MM.1S (cell line): ENCODE data around the gene CACNA1C.

Source experiments
- DNase-seq: peaks from one replicate; pipeline ENCODE4 v3.0.0-alpha.2; 2015
- H2AFZ ChIP-seq: fragments of 300-600 bp; sonication (generic); 2 replicates; pipeline ENCODE4 v1.6.0; 2016; ENCODE audit warnings: antibody characterized with exemption, low read length
- H3F3A ChIP-seq: fragments of 300-600 bp; sonication (generic); 2 replicates; pipeline ENCODE4 v1.6.1; 2016; ENCODE audit warnings: mild to moderate bottlenecking, antibody characterized with exemption, low read length, moderate library complexity, mixed read lengths; ENCODE audit not compliant: insufficient read depth
- H3K27ac ChIP-seq: fragments of 300-600 bp; sonication (generic); 2 replicates; pipeline ENCODE4 v1.5.1; 2016; ENCODE audit warnings: mild to moderate bottlenecking, low read length
- H3K27me3 ChIP-seq: fragments of 300-600 bp; sonication (generic); replicated peaks from 2 replicates; pipeline ENCODE4 v1.6.0; 2016; ENCODE audit warnings: low read length; ENCODE audit not compliant: insufficient read depth
- H3K36me3 ChIP-seq: fragments of 300-600 bp; sonication (generic); replicated peaks from 2 replicates; pipeline ENCODE4 v1.6.1; 2016; ENCODE audit warnings: mild to moderate bottlenecking, low read length, mixed read lengths; ENCODE audit not compliant: insufficient read depth
- H3K4me1 ChIP-seq: fragments of 300-600 bp; sonication (generic); 2 replicates; pipeline ENCODE4 v1.6.1; 2016; ENCODE audit warnings: low read length, mixed read lengths
- H3K4me2 ChIP-seq: fragments of 300-600 bp; sonication (generic); 2 replicates; pipeline ENCODE4 v1.6.0; 2016; ENCODE audit warnings: low read depth, low read length
- H3K4me3 ChIP-seq: fragments of 300-600 bp; sonication (generic); 2 replicates; pipeline ENCODE4 v1.5.1; 2016; ENCODE audit warnings: low read length, mixed read lengths
- H3K79me2 ChIP-seq: fragments of 300-600 bp; sonication (generic); 2 replicates; pipeline ENCODE4 v1.6.1; 2016; ENCODE audit warnings: mixed run types, low read length, mixed read lengths
- H3K9ac ChIP-seq: fragments of 300-600 bp; sonication (generic); 2 replicates; pipeline ENCODE4 v1.6.1; 2016; ENCODE audit warnings: low read length, mixed read lengths
- H3K9me2 ChIP-seq: fragments of 300-600 bp; sonication (generic); replicated peaks from 2 replicates; pipeline ENCODE4 v1.6.1; 2016; ENCODE audit warnings: mild to moderate bottlenecking, low read length, mixed read lengths; ENCODE audit not compliant: insufficient read depth
- H3K9me3 ChIP-seq: fragments of 300-600 bp; sonication (generic); replicated peaks from 2 replicates; pipeline ENCODE4 v1.6.1; 2016; ENCODE audit warnings: mild to moderate bottlenecking, low read length, mixed read lengths; ENCODE audit not compliant: insufficient read depth
- H4K20me1 ChIP-seq: fragments of 300-600 bp; sonication (generic); 2 replicates; pipeline ENCODE4 v1.6.1; 2016; ENCODE audit warnings: mild to moderate bottlenecking, low read length, moderate library complexity, mixed read lengths; ENCODE audit not compliant: insufficient read depth
- CTCF ChIP-seq: fragments of 300-600 bp; sonication (generic); IDR thresholded peaks from 2 replicates; pipeline ENCODE4 v1.5.1; 2016; ENCODE audit warnings: antibody characterized with exemption, low read length, mixed read lengths
- EZH2 ChIP-seq: fragments of 300-600 bp; sonication (generic); optimal IDR thresholded peaks from 2 replicates; pipeline ENCODE3; 2017; ENCODE audit warnings: low read depth, mild to moderate bottlenecking, antibody characterized with exemption, low read length, mixed read lengths
- EZH2phosphoT487 ChIP-seq: fragments of 300-600 bp; sonication (generic); IDR thresholded peaks from 2 replicates; pipeline ENCODE4 v1.6.1; 2018; ENCODE audit warnings: antibody characterized with exemption, low read length

CACNA1C gene

GRCh38 chr12:2652011-2652400, 599.2 kb downstream of the CACNA1C start:
- Histone ChIP-seq H2AFZ (no peak overlapping the region), H4K20me1 (no peaks in the 10 kb centered on the region), H3K9me2 (no peaks in the 10 kb centered on the region), H3K9me3 (no peaks in the 10 kb centered on the region), H3K27ac (no peak overlapping the region), H3K4me2 (no peak overlapping the region), H3K27me3 (peaks cover 21% of the 10 kb centered on the region), H3K79me2 (no peaks in the 10 kb centered on the region), H3K4me3 (no peak overlapping the region), H3K36me3 (no peaks in the 10 kb centered on the region), H3K9ac (no peak overlapping the region), H3F3A (no peaks in the 10 kb centered on the region), H3K4me1 (no peaks in the 10 kb centered on the region)
- TF ChIP-seq CTCF (no peak), EZH2 (no peak), EZH2phosphoT487 (no peak)
- DNase-seq = no peak

GRCh38 chr12:2652401-2653081, 599.8 kb downstream of the CACNA1C start:
- no peaks in the 10 kb centered on the region for H3K4me1 ChIP-seq
- H3F3A ChIP-seq = no peaks in the 10 kb centered on the region
- no peak overlapping the region for H3K27ac ChIP-seq
- no peak overlapping the region for H3K4me2 ChIP-seq
- H3K9ac ChIP-seq = no peak overlapping the region
- H3K36me3 ChIP-seq = no peaks in the 10 kb centered on the region
- H3K27me3 ChIP-seq = peaks cover 19% of the 10 kb centered on the region
- no peaks in the 10 kb centered on the region for H3K79me2 ChIP-seq
- TF ChIP-seq EZH2 (no peak), EZH2phosphoT487 (no peak), CTCF (no peak)
- no peak overlapping the region for H3K4me3 ChIP-seq
- H3K9me2 ChIP-seq = no peaks in the 10 kb centered on the region
- no peak overlapping the region for H2AFZ ChIP-seq
- no peaks in the 10 kb centered on the region for H3K9me3 ChIP-seq
- no peaks in the 10 kb centered on the region for H4K20me1 ChIP-seq
- DNase-seq = no peak

GRCh38 chr12:2653461-2653965, 600.7 kb downstream of the CACNA1C start:
- TF ChIP-seq EZH2 (no peak), CTCF (no peak), EZH2phosphoT487 (no peak)
- Histone ChIP-seq H3K4me1 (no peaks in the 10 kb centered on the region), H3K4me2 (no peak overlapping the region), H3K9ac (no peak overlapping the region), H3F3A (no peaks in the 10 kb centered on the region), H3K27me3 (peaks cover 19% of the 10 kb centered on the region), H3K9me2 (no peaks in the 10 kb centered on the region), H3K27ac (no peak overlapping the region), H2AFZ (no peak overlapping the region), H4K20me1 (no peaks in the 10 kb centered on the region), H3K36me3 (no peaks in the 10 kb centered on the region), H3K4me3 (no peak overlapping the region), H3K9me3 (no peaks in the 10 kb centered on the region), H3K79me2 (no peaks in the 10 kb centered on the region)
- no peak for DNase-seq
